Measurements from ENCODE around the gene TDRD9.

DNA sequence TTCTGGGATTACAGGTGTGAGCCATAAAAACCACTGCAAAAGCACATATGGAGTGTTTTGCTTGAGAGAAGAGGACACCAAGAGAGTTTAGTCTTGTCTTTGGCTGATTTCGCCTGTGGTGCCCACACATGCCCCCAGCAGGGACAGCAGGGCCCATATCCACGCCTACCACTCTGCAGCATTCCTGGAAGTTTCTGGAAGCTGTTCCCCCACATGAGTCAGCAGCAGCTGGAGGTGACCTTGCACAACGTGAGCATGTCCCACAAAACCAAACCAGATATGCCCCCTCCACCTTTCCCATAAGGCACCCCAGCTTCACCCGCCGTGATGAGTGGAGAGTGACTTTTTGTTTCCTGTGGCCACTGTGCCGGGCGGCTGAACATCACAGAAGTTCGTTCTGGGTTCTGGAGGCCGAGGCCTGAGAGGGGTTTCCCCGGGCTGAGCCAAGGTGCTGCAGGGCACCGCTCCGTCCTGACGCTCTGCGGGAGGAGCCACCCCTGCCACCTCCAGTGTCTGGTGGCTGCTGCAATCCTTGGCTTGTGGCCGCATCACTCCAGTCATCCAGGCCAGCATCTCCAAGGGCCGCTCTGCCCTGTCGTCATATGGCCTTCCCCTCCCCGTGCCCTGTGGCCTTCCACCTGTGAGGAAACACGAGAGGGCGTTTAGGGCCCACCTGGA is 162.0 kb downstream of the TDRD9 start:
- TF ChIP-seq, protein P1, sequence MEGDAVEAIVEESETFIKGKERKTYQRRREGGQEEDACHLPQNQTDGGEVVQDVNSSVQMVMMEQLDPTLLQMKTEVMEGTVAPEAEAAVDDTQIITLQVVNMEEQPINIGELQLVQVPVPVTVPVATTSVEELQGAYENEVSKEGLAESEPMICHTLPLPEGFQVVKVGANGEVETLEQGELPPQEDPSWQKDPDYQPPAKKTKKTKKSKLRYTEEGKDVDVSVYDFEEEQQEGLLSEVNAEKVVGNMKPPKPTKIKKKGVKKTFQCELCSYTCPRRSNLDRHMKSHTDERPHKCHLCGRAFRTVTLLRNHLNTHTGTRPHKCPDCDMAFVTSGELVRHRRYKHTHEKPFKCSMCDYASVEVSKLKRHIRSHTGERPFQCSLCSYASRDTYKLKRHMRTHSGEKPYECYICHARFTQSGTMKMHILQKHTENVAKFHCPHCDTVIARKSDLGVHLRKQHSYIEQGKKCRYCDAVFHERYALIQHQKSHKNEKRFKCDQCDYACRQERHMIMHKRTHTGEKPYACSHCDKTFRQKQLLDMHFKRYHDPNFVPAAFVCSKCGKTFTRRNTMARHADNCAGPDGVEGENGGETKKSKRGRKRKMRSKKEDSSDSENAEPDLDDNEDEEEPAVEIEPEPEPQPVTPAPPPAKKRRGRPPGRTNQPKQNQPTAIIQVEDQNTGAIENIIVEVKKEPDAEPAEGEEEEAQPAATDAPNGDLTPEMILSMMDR (IDR thresholded peaks at IDR 0.05), result no peak
- TF ChIP-seq POLR2A (IDR thresholded peaks at IDR 0.05) (no peak), POLR2AphosphoS5 (IDR thresholded peaks at IDR 0.05) (no peak)

Data from breast epithelium (tissue), 3 donors.